T-helper 2 cell treated with Interferon-gamma antibody and Interleukin-4, amounts not matched to agents 5 μg/mL and 100 μg/mL, for 36 hours (primary cell): ENCODE results near the gene SCRN1.

Experiments
- DNase-seq: peaks from one replicate; pipeline ENCODE4 v3.0.0; 2021; ENCODE audit warnings: low spot score
- H3K27ac Mint-ChIP-seq: one replicate; pipeline ENCODE4 v1.8.0; 2021; ENCODE audit warnings: mild to moderate bottlenecking, mixed read lengths
- H3K27me3 Mint-ChIP-seq: one replicate; pipeline ENCODE4 v1.8.0; 2021; ENCODE audit warnings: low read depth, mixed read lengths
- H3K36me3 Mint-ChIP-seq: one replicate; pipeline ENCODE4 v1.8.0; 2021; ENCODE audit warnings: low read depth, mixed read lengths
- H3K4me1 Mint-ChIP-seq: one replicate; pipeline ENCODE4 v1.8.0; 2021; ENCODE audit warnings: low read depth, mixed read lengths
- H3K4me3 Mint-ChIP-seq: one replicate; pipeline ENCODE4 v1.8.0; 2022; ENCODE audit warnings: mild to moderate bottlenecking, moderate library complexity, mixed read lengths
- H3K9me3 Mint-ChIP-seq: one replicate; pipeline ENCODE4 v1.8.0; 2021; ENCODE audit warnings: mixed read lengths

Gene SCRN1, protein sequence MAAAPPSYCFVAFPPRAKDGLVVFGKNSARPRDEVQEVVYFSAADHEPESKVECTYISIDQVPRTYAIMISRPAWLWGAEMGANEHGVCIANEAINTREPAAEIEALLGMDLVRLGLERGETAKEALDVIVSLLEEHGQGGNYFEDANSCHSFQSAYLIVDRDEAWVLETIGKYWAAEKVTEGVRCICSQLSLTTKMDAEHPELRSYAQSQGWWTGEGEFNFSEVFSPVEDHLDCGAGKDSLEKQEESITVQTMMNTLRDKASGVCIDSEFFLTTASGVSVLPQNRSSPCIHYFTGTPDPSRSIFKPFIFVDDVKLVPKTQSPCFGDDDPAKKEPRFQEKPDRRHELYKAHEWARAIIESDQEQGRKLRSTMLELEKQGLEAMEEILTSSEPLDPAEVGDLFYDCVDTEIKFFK

DNA sequence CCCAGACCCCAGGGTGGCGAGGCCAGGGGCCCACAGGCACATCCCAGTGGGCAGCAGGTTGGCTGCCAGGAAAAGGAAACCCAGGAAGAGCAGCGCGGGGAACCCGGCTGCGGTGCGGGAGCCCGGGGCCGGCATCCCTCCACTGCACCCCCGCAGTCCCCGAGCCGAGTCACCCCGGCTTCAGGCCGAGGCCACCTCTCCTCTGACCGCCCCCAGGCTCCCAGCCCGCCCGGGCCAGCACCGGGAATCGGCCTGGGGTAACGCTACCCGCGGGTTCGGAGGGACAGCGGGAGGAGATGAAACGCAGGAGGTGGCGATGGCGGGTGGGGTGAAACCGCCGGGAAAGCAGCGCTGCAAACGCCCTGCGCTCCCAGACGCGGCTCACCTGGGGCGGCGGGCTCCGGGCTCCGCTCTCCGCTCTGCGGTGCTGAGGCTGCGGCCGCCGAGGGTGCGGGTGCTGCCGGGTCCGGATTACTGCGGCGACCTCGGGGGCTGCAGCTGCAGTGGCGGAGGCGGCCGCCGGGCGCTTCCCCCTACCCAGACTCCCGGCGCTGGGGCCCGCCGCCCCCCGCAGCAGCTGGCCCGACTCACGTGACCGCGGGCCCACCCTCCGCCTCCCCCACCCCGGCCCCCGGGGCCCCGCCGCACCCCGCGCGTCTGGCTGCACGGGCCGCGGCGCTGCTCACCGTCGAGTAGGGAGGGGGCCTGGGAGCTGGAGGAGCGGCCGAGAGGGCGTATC is at the start of gene SCRN1:
TSS of gene SCRN1 (minus strand) at position 545 of the 739 bp plus-strand sequence. CDS start 20,734 bp downstream, outside the sequence.
- peak within 1 kb of the TSS; percentile 60 for H3K4me3 Mint-ChIP-seq
- peaks cover 67% of the 10 kb centered on the region for H3K27me3 Mint-ChIP-seq
- peak; percentile 4 for DNase-seq
- H3K9me3 Mint-ChIP-seq = peaks cover 6% of the 10 kb centered on the region
- no peak within 1 kb of the TSS for H3K27ac Mint-ChIP-seq
- no peaks in the 10 kb centered on the region for H3K36me3 Mint-ChIP-seq
- peaks cover 6% of the 10 kb centered on the region for H3K4me1 Mint-ChIP-seq

DNA sequence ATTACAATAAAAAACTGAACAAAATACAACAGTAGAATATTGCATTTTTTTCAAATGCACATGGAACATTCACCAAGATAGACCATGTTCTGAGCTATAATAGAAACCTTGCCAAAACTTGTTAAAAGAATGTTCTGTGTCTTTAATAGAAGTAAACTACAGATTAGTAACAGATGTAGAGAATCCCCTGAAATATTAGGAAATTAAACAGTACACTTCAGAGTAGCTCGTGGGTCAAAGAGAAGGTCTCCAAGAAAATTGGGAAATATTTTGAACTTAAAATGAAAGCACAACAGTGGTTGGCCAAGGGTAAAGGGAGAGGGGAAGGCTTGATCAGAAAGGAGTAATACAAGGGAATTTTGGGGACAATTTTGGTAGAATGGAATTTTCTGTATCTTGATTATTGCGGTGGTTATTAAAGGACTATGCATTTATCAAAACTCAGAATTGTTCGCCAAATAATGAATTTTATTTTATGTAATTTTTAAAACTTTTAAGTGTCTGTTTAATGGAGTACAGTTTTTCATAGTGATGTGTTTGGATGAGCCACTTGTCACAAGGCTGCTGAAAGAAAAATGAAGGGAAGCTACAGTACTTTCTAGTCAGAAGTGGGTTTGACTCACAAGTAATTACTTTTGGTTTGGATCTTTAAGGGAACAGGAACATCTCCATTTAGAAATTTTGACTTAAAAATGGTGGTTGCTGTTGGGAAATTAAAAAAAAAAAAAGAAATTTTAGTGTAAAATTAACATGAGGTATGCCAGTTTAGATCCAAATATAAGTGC is 48.8 kb upstream of the SCRN1 start:
- Mint-ChIP-seq H3K9me3 (no peaks in the 10 kb centered on the region), H3K4me3 (no peak overlapping the region), H3K4me1 (peaks cover 12% of the 10 kb centered on the region), H3K27me3 (no peaks in the 10 kb centered on the region), H3K36me3 (no peaks in the 10 kb centered on the region), H3K27ac (no peak overlapping the region)
- DNase-seq = no peak

DNA sequence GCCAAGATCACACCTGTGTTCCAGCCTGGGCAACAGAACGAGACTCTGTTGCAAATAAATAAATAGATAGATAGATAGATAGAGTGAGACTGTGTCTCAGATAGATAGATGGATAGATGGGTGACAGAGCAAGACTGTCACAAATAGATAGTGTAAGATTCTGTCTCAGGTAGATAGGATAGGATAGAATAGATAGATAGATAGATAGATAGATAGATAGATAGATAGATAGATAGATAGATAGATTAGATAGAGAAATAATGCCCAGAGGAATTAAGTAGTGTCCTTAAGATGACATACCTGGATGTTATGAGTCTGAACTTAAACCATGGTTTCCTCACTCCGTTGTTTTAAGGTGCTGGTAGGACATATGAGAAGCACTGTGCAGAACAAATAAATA is 46.6 kb upstream of the SCRN1 start:
- no peak for DNase-seq
- Mint-ChIP-seq H3K27ac (no peak overlapping the region), H3K27me3 (no peaks in the 10 kb centered on the region), H3K4me3 (no peak overlapping the region), H3K9me3 (no peaks in the 10 kb centered on the region), H3K36me3 (no peaks in the 10 kb centered on the region), H3K4me1 (peaks cover 11% of the 10 kb centered on the region)

DNA sequence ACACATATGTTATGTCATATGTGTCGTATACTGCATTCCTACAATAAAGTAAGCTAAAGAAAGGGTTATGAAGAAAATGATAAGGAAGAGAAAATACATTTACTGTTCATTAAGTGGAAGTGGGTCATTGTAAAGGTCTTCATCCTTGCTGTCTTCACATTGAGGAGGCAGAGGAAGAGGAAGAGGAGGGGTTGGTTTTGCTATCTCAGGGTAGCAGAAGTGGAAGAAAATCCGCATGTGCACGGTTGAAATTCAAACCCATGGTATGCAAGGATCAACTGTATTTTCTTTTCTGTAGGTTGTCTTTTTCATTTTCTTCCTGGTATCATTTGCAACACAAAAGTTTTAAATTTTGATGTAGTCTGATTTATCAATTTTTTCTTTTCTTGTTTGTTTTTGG is 44.9 kb upstream of the SCRN1 start:
- H3K27ac Mint-ChIP-seq = no peak overlapping the region
- no peaks in the 10 kb centered on the region for H3K9me3 Mint-ChIP-seq
- no peak overlapping the region for H3K4me3 Mint-ChIP-seq
- no peaks in the 10 kb centered on the region for H3K36me3 Mint-ChIP-seq
- H3K27me3 Mint-ChIP-seq = no peaks in the 10 kb centered on the region
- peaks cover 4% of the 10 kb centered on the region for H3K4me1 Mint-ChIP-seq
- DNase-seq = no peak

DNA sequence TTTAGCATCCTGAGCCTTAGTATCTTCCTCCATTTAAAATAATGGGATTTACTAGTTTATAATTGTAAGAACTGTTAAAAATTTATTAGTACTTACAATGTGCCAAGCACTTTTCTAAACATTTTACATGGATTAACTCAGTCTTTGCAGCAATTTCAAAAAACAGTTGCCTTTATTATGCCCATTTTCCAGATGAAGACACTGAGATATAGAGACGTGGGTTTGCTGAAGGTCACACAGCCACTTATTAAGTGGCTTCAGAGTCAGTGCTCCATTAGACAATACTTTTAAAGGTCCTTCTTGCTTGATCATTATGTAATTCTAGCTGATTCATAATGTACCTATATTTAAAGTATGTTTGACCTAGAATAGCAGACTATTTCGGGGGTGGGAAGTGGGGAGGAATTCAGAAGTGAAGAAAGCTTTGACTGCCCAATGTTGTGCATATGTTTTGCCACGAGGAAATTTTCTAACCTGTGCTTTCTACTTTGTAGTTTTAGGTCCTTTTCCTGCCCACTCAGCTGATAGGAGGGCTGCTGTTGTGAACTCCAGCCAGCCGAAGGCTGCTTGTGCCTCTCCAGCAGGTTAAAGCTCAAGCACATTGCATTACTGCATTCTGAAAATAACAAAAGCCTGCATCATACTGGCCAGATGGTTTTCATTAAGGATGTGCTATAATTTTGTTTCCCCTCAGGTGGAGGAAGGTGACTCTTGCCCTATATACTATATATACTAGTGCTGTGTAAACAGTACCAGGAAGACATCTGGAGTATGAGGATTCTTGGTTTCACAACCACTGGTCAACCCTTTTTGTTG is 42.9 kb upstream of the SCRN1 start:
- Mint-ChIP-seq H3K27ac (no peak overlapping the region), H3K9me3 (no peaks in the 10 kb centered on the region), H3K4me1 (peaks cover 7% of the 10 kb centered on the region), H3K36me3 (no peaks in the 10 kb centered on the region), H3K27me3 (no peaks in the 10 kb centered on the region), H3K4me3 (no peak overlapping the region)
- no peak for DNase-seq

DNA sequence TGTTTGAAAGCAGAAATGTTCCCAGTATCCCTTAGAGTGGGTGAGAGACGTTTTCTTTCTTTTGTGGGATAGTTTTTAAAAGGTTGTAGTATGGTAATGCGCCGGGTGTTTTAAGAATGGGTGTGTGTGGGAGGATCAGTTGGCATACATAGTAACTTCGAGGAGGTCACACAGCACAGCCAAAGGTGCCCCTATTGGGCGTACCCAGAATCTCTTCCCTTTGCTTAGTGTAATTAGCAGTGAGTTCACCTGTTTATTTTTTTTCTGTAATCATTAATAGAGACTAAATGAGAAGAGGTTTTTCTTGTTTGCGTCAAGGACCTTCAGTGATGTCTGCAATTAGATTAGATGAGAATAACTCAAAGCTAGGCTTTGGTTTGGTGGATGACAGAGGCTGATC is 40.1 kb upstream of the SCRN1 start:
- Mint-ChIP-seq H3K4me3 (no peak overlapping the region), H3K27ac (no peak overlapping the region), H3K27me3 (no peaks in the 10 kb centered on the region), H3K4me1 (peaks cover 18% of the 10 kb centered on the region), H3K9me3 (no peaks in the 10 kb centered on the region), H3K36me3 (no peaks in the 10 kb centered on the region)
- no peak for DNase-seq

DNA sequence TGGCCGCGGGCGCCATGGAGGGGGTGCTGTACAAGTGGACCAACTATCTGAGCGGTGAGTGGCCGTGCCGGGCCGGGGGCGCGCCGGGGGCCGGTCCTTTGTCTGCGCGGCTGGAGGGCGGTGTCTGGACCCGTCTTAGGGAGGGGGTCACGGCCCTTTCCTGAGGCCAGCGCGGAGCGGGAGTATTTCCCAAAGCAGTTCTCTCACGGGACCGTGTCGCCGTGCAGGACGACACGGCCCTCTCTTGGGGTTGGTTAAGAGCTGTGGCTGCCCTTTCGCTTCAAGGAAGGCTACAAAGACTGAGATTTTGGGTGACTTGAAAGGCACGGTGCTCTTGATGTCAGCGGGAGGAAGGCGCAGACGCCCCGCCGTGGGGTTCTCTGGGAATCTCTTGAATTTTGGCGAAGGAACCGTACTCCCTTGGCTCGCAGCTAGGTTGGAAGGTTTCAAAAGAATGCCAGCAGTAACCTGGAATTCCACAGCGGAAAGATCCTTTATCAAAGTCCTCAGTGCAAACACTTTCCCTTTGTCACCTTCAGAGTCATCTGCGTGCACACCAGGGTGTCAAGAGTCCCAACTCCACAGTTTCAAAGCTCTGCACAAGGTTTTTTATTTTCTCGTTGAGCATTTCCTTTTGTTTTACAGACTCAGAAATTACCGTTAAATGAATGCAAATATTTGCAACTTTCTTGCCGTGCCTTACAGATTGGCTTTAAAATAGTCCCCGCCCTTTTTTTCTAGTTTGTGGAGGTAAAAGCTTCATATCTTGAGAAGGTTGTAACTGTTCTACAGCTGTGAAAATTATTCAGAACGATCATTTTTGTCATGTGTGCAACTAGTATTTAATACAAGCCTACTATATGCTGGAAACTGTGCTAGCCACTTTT is 39.4 kb upstream of the SCRN1 start:
- peak overlapping the region; percentile 66 for H3K27ac Mint-ChIP-seq
- H3K4me1 Mint-ChIP-seq = peaks cover 19% of the 10 kb centered on the region
- H3K4me3 Mint-ChIP-seq = no peak overlapping the region
- no peaks in the 10 kb centered on the region for H3K36me3 Mint-ChIP-seq
- DNase-seq = no peak
- H3K27me3 Mint-ChIP-seq = no peaks in the 10 kb centered on the region
- H3K9me3 Mint-ChIP-seq = no peaks in the 10 kb centered on the region

DNA sequence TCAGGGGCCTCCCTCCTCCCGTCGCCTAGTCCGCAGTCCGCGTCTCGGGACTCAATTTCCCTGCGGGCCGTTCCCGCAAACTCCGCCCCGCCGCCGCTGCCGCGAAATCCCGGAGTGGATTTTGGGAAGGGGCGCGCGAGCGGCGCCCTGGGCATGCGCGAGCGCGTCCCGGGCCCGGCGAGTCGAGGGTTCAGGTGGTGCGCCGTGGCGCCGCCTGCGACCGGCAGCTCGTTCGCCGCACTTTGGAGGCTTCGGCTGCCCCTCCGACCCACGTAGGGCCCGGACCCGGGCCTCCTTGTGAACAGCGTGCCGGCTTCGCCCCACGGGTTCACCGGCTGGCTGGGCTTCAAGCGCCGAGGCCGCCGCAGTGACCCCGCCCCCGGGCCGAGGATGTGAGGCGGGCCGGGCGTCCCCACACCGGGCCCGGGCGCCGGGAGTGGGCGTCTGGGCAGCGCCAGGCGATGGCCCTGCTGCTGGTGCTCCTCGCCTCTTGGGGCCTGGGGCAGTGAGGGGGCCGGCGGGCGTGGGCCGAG is 38.7 kb upstream of the SCRN1 start, which contains the start of gene PLEKHA8:
TSS of gene PLEKHA8 (plus strand) at position 197 of the 533 bp plus-strand sequence. CDS start 351 bp downstream, outside the sequence.
- Mint-ChIP-seq H3K27ac (peak within 1 kb of the TSS; percentile 89), H3K9me3 (no peaks in the 10 kb centered on the region), H3K4me1 (peaks cover 22% of the 10 kb centered on the region), H3K4me3 (no peak within 1 kb of the TSS), H3K36me3 (peaks cover 2% of the 10 kb centered on the region), H3K27me3 (no peaks in the 10 kb centered on the region)
- peak; percentile 90 for DNase-seq

DNA sequence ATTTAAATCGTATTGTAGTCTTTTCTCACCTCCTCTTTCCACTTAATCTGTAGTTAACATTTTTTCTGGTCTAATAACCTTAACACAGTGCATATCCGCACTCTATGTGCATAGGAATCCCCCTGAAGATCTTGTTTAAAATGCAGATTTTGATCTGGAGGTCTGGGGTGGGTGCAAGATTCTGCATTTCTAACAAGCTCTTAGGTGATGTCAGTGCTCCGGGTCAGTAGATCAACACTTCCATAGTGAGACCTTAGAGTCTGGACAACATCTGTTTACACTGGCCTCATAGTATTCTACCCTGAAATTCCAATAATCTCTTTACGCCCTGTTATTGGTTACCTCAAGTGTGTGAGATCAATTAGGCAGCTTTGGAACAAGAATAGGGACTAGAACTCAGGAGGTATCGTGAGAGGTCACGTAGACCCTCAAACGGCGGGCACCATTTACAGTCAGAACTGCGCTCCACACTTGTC is 38.2 kb upstream of the SCRN1 start:
- H3K27ac Mint-ChIP-seq = peak overlapping the region; percentile 89
- no peaks in the 10 kb centered on the region for H3K27me3 Mint-ChIP-seq
- H3K4me3 Mint-ChIP-seq = no peak overlapping the region
- H3K36me3 Mint-ChIP-seq = peaks cover 3% of the 10 kb centered on the region
- peaks cover 25% of the 10 kb centered on the region for H3K4me1 Mint-ChIP-seq
- DNase-seq = no peak
- no peaks in the 10 kb centered on the region for H3K9me3 Mint-ChIP-seq

DNA sequence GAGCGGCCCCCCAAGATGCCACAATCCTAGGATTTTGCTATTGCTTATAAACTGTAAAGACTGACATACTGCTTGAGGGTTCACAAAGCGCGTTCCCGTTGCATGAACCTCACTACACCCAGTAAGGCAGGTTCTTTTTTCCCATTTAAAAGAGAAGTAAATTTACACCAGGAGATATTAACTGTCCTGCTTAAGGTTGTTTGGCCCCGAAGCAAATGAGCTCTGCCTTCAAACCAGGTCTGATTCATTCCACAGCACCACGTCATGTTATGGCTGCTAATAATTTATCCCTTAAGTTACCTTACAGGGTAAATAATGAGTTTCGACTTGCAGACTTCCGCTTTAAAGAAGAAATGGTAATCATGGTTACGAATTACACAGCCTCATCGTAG is 37.5 kb upstream of the SCRN1 start:
- Mint-ChIP-seq H3K9me3 (no peaks in the 10 kb centered on the region), H3K4me3 (no peak overlapping the region), H3K36me3 (peaks cover 3% of the 10 kb centered on the region), H3K27me3 (no peaks in the 10 kb centered on the region), H3K27ac (peak overlapping the region; percentile 89), H3K4me1 (peaks cover 25% of the 10 kb centered on the region)
- DNase-seq = no peak

DNA sequence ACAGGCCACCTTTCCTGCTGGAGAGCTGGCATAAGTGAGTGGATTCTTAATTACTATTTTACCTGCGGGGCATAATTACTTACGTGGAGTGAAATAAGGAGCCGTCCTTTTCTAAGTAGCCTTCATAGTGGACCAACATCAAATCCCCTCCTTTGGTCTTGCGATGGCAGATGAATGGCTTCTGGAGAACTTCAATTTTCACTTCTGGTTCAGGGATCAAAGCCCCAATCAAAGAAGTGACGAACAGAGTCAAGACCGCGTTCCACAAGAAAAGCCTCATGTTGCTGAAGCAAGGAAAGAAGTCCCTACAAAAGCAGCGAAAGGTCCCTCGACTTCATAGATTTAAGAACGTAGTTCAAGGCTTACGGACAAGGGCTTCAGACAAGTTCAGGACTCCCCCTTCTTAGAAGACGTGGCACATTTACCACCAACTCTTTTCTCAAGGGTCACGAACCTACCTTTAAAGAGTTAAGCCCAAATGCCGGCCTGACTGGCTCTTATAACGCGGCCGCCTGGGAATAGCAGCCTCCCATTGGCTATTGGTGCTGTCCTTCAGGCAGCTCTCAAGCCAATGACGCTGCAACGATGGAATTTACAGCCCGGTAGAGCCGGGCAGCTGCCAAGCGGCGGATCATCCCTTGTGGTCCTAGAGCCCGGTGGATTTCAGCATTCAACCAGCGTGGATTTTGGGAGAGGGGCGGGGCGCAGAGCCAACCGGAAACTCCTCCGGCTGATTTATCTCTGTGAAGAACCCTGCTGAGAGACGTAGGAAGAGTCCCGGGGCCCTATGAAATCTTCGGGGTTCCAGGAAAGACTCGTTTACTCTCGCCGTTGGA is 36.8 kb upstream of the SCRN1 start, which contains the start of gene FKBP14:
TSS of gene FKBP14 (minus strand) at position 474 of the 836 bp plus-strand sequence. CDS start at position 280, 194 bp downstream.
- Mint-ChIP-seq H3K9me3 (no peaks in the 10 kb centered on the region), H3K4me3 (no peak within 1 kb of the TSS), H3K36me3 (peaks cover 3% of the 10 kb centered on the region), H3K27me3 (no peaks in the 10 kb centered on the region), H3K27ac (peak within 1 kb of the TSS; percentile 89), H3K4me1 (peaks cover 25% of the 10 kb centered on the region)
- DNase-seq = peak; percentile 91
